Naive thymus-derived CD4-positive, alpha-beta T cell (primary cell): Measurements from ENCODE around the gene LIX1. TPM values are rescaled to one million over a fixed set of nuclear protein-coding genes. Genes with fewer than 3 reads are reported as not detected.

Experiments used
- ATAC-seq: fragments of 150-1000 bp; cut with Tn5 transposase; 2 replicates; pipeline ENCODE4 v1.10.0; 2021; ENCODE audit warnings: mild to moderate bottlenecking, moderate library complexity
- CTCF ChIA-PET: fragments of 350-600 bp; sonication (Branson Sonifier 250); formaldehyde crosslinking; loops from one replicate; lab custom pipeline; 2021; ENCODE audit warnings: antibody characterized with exemption; lab: Charles Lee
- POLR2A ChIA-PET: fragments of 350-600 bp; sonication (Branson Sonifier 250); formaldehyde crosslinking; loops from one replicate; lab custom pipeline; 2021; ENCODE audit warnings: antibody characterized with exemption, inconsistent platforms; lab: Charles Lee
- DNase-seq, 9 donors: peaks; one replicate each; pipeline versions ENCODE4 v3.0.0 to v3.0.0-alpha.2; 2020 to 2022; ENCODE audit warnings: mixed read lengths in 1 of 9
- H3K27ac ChIP-seq: one replicate; pipeline ENCODE4 v1.7.0; 2013; ENCODE audit warnings: mild to moderate bottlenecking, low read depth, low read length, moderate library complexity
- H3K27me3 ChIP-seq, 2 donors: one replicate each; pipeline ENCODE4 v1.7.0; 2013; ENCODE audit warnings: low read length in 2 of 2, mild to moderate bottlenecking in 2 of 2, moderate library complexity in 2 of 2; ENCODE audit not compliant: control insufficient read depth in 2 of 2, insufficient read depth in 2 of 2
- H3K36me3 ChIP-seq, 3 experiments: 1 replicate in 2 of 3; 2 replicates in 1 of 3; pipeline ENCODE4 v1.7.0; 2013; ENCODE audit warnings: low read length in 3 of 3, mild to moderate bottlenecking in 3 of 3, moderate library complexity in 1 of 3; ENCODE audit not compliant: insufficient read depth in 3 of 3, control insufficient read depth in 2 of 3
- H3K4me1 ChIP-seq, 2 donors: one replicate each; pipeline ENCODE4 v1.7.0; 2013; ENCODE audit warnings: low read length in 2 of 2, mild to moderate bottlenecking in 2 of 2, moderate library complexity in 1 of 2; ENCODE audit not compliant: control insufficient read depth in 2 of 2, insufficient read depth in 2 of 2
- H3K4me3 ChIP-seq: 2 replicates; pipeline ENCODE4 v1.7.0; 2013; ENCODE audit warnings: mild to moderate bottlenecking, low read length
- H3K9me3 ChIP-seq, 3 experiments: 1 replicate in 2 of 3; 2 replicates in 1 of 3; pipeline ENCODE4 v1.7.0; 2013; ENCODE audit warnings: low read length in 3 of 3; ENCODE audit not compliant: control insufficient read depth in 2 of 3
- H3K27ac Mint-ChIP-seq, 9 donors: one replicate each; pipeline ENCODE4 v1.8.0; 2020 to 2022; ENCODE audit warnings: mixed read lengths in 9 of 9, mild to moderate bottlenecking in 8 of 9, moderate library complexity in 5 of 9, inconsistent platforms in 2 of 9
- H3K27me3 Mint-ChIP-seq, 5 donors: one replicate each; pipeline ENCODE4 v1.8.0; 2021 to 2022; ENCODE audit warnings: mixed read lengths in 5 of 5, mild to moderate bottlenecking in 1 of 5
- H3K36me3 Mint-ChIP-seq, 5 donors: one replicate each; pipeline ENCODE4 v1.8.0; 2020 to 2022; ENCODE audit warnings: mixed read lengths in 5 of 5, mild to moderate bottlenecking in 3 of 5, inconsistent platforms in 1 of 5
- H3K4me1 Mint-ChIP-seq, 7 donors: one replicate each; pipeline ENCODE4 v1.8.0; 2020 to 2022; ENCODE audit warnings: mixed read lengths in 7 of 7, mild to moderate bottlenecking in 3 of 7, inconsistent platforms in 1 of 7
- H3K4me3 Mint-ChIP-seq, 10 donors: one replicate each; pipeline ENCODE4 v1.8.0; 2020 to 2022; ENCODE audit warnings: mild to moderate bottlenecking in 10 of 10, mixed read lengths in 10 of 10, moderate library complexity in 6 of 10, inconsistent platforms in 2 of 10
- H3K9me3 Mint-ChIP-seq, 11 donors: one replicate each; pipeline ENCODE4 v1.8.0; 2020 to 2022; ENCODE audit warnings: mixed read lengths in 11 of 11, mild to moderate bottlenecking in 4 of 11, inconsistent platforms in 1 of 11, moderate library complexity in 1 of 11
- intact Hi-C, 2 donors: fragments of 100-400 bp; cut with micrococcal nuclease; formaldehyde crosslinking; loops; one replicate each; pipeline ENCODE4 v1.15.1; 2023
- polyA plus RNA-seq, 2 donors: library from polyadenylated mRNA; unstranded; fragments of 300-500 nt; fragmentation: Illumina TruSeq; gene quantifications; one replicate each; pipeline ENCODE4 v1.2.3, GENCODE V29; 2021
- total RNA-seq, 6 experiments: library from RNA in 5 of 6; stranded (reverse) in 5 of 6; gene quantifications; 1 replicate in 5 of 6; 2 replicates in 1 of 6; pipeline ENCODE4 v1.2.3 and lab custom pipeline; 2021 to 2026

Gene LIX1
- total and polyA plus RNA-seq, 7 experiments from 2014 or later: not detected

DNA sequence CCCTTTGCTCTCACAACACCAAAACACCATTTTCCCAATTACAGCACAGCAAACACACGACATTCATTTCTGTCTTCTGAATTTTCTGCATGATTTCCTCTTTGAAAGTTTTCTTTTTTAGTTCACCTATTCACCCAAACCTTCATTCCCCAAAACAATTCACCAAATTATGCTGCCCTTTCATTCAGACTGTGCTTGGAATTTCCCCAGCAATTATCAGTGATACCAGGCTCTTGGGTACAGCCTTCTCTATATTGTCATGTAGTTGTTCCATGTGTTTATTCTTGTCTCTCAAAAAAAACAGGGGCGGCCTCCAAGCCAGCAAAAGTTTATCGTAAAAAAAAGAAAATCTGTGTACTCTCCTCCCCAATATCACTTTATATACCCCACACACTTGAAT lies 9.0 kb upstream of the LIX1 start:
- no peaks in the 10 kb centered on the region for H3K4me1 Mint-ChIP-seq
- no peak overlapping the region for H3K27ac Mint-ChIP-seq
- ChIA-PET CTCF (no interaction called here), POLR2A (no interaction called here)
- Histone ChIP-seq H3K36me3 (no peaks in the 10 kb centered on the region), H3K4me1 (no peaks in the 10 kb centered on the region), H3K4me3 (no peak overlapping the region), H3K9me3 (no peaks in the 10 kb centered on the region), H3K27ac (no peak overlapping the region), H3K27me3 (no peaks in the 10 kb centered on the region)
- peaks cover 0 to 17% (median 2%) of the 10 kb centered on the region in 11 donors for H3K9me3 Mint-ChIP-seq
- no peak overlapping the region for H3K4me3 Mint-ChIP-seq
- H3K27me3 Mint-ChIP-seq: peaks cover 0 to 22% (median 0%) of the 10 kb centered on the region in 5 donors
- intact Hi-C loops: no loop called here
- DNase-seq (no peak), ATAC-seq (no peak)
- peaks cover 0 to 6% (median 2%) of the 10 kb centered on the region in 5 donors for H3K36me3 Mint-ChIP-seq

DNA sequence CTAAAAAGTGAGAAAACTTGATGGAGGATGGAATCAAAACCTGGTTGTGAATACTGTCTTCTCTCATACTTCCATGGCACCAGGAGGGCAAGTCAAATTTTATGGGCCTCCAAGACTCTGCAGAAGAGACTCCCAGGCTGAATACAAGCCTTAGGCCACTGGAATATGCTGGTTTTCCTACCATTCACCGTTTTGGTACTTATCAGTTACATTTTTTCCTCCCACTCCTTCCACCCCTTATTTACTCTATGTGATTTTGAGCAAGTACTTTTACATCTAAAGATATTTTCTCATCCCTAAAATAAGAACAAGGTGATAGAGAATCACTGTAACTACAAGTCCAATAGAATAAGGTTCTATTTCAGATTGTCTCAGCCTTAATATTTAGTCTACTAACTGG lies 8.0 kb upstream of the LIX1 start:
- Histone ChIP-seq H3K36me3 (no peaks in the 10 kb centered on the region), H3K9me3 (no peaks in the 10 kb centered on the region), H3K27ac (no peak overlapping the region), H3K4me1 (no peaks in the 10 kb centered on the region), H3K4me3 (no peak overlapping the region), H3K27me3 (no peaks in the 10 kb centered on the region)
- H3K36me3 Mint-ChIP-seq: peaks cover 0 to 4% (median 0%) of the 10 kb centered on the region in 5 donors
- no peak for ATAC-seq
- ChIA-PET POLR2A (no interaction called here), CTCF (interaction anchor here (0.6 kb wide), 1 partner anchor 399 kb away, joined by 3 read pairs; no protein-coding TSS in a partner anchor)
- no peak overlapping the region for H3K27ac Mint-ChIP-seq
- no peak overlapping the region for H3K4me3 Mint-ChIP-seq
- peaks cover 0 to 16% (median 0%) of the 10 kb centered on the region in 5 donors for H3K27me3 Mint-ChIP-seq
- no peak for DNase-seq
- peaks cover 0 to 8% (median 0%) of the 10 kb centered on the region in 11 donors for H3K9me3 Mint-ChIP-seq
- no peaks in the 10 kb centered on the region for H3K4me1 Mint-ChIP-seq
- intact Hi-C loops: no loop called here

DNA sequence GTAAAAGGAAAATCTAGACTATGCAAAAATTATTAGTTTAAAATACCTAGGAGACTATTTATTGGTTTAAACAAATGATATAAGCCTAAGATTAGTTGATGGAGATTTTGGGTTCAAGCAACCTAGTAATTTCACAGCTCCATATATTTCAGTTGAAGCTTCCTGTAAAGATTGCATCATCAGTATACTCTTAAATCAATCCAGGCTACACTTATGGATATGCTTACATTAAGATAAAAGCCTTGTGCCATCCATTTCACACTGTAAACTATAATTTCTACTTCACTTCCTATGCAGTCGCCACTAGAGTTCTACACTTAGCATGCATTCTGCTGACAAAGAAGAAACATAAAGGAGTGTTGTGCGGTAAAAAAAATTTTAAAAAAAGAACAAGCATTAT lies 7.3 kb upstream of the LIX1 start:
- H3K4me3 ChIP-seq: no peak overlapping the region
- POLR2A ChIA-PET: no interaction called here
- H3K4me1 ChIP-seq: no peaks in the 10 kb centered on the region
- peaks cover 0 to 16% (median 0%) of the 10 kb centered on the region in 5 donors for H3K27me3 Mint-ChIP-seq
- DNase-seq: no peak
- peaks cover 0 to 4% (median 0%) of the 10 kb centered on the region in 11 donors for H3K9me3 Mint-ChIP-seq
- H3K4me3 Mint-ChIP-seq: no peak overlapping the region
- no peak overlapping the region for H3K27ac ChIP-seq
- intact Hi-C loops: no loop called here
- H3K36me3 ChIP-seq: no peaks in the 10 kb centered on the region
- H3K9me3 ChIP-seq: no peaks in the 10 kb centered on the region
- ATAC-seq: no peak
- H3K27me3 ChIP-seq: no peaks in the 10 kb centered on the region
- H3K27ac Mint-ChIP-seq: no peak overlapping the region
- H3K36me3 Mint-ChIP-seq: peaks cover 0 to 4% (median 0%) of the 10 kb centered on the region in 5 donors
- CTCF ChIA-PET: interaction anchor here (1.3 kb wide), 1 partner anchor 12 kb away, joined by 6 read pairs; no protein-coding TSS in a partner anchor
- H3K4me1 Mint-ChIP-seq: no peaks in the 10 kb centered on the region

GRCh38 chr5:97148288-97148687 lies 5.9 kb upstream of the LIX1 start:
- ATAC-seq (no peak), DNase-seq (no peak)
- CTCF ChIA-PET: interaction anchor here (1.7 kb wide), 1 partner anchor 279 kb away, joined by 6 read pairs; no protein-coding TSS in a partner anchor
- Histone ChIP-seq H3K4me1 (no peaks in the 10 kb centered on the region), H3K9me3 (no peaks in the 10 kb centered on the region), H3K27me3 (no peaks in the 10 kb centered on the region), H3K36me3 (no peaks in the 10 kb centered on the region), H3K4me3 (no peak overlapping the region), H3K27ac (no peak overlapping the region)
- POLR2A ChIA-PET: interaction anchor here (0.6 kb wide), 1 partner anchor 1748 kb away, joined by 4 read pairs; no protein-coding TSS in a partner anchor
- H3K27me3 Mint-ChIP-seq: peaks cover 0 to 8% (median 0%) of the 10 kb centered on the region in 5 donors
- peaks cover 0 to 4% (median 0%) of the 10 kb centered on the region in 11 donors for H3K9me3 Mint-ChIP-seq
- H3K36me3 Mint-ChIP-seq: peaks cover 0 to 4% (median 0%) of the 10 kb centered on the region in 5 donors
- intact Hi-C loops: no loop called here
- H3K27ac Mint-ChIP-seq: no peak overlapping the region
- no peak overlapping the region for H3K4me3 Mint-ChIP-seq
- no peaks in the 10 kb centered on the region for H3K4me1 Mint-ChIP-seq

GRCh38 chr5:97143704-97144103 lies 1.3 kb upstream of the LIX1 start:
- Mint-ChIP-seq H3K9me3 (no peaks in the 10 kb centered on the region), H3K4me3 (no peak overlapping the region), H3K27ac (no peak overlapping the region), H3K27me3 (peaks cover 6 to 32% (median 13%) of the 10 kb centered on the region in 5 donors), H3K4me1 (peaks cover 0 to 6% (median 0%) of the 10 kb centered on the region in 7 donors), H3K36me3 (no peaks in the 10 kb centered on the region)
- Histone ChIP-seq H3K4me1 (no peaks in the 10 kb centered on the region), H3K27ac (no peak overlapping the region), H3K4me3 (no peak overlapping the region), H3K36me3 (no peaks in the 10 kb centered on the region), H3K27me3 (no peaks in the 10 kb centered on the region), H3K9me3 (no peaks in the 10 kb centered on the region)
- no peak for ATAC-seq
- CTCF ChIA-PET: no interaction called here
- no peak for DNase-seq
- POLR2A ChIA-PET: no interaction called here
- intact Hi-C loops: loop anchor here in 1 of 2 donors (5.0 kb wide), 1 partner anchor 206 kb away; the partner anchor contains the start of gene LNPEP

DNA sequence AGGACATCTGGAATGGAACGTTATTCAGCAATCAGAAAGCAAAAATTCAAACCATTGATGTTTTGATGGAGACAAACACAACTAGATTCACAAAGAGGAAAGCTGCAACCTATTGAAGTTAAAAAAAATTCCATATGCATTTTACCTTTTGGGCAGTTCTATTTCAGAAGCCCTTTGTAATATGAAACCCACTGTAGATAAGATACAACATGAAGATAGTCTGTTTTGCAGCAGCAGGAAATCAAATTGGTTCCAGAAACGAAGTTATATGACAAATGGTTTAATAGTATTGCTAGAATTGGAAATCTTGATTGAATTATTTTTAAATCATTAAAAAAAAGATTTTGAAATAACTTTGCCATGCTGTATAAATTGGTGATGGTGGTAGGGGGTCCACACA lies 872 bp downstream of the LIX1 start:
- H3K9me3 ChIP-seq: no peaks in the 10 kb centered on the region
- intact Hi-C loops: loop anchor here in 1 of 2 donors (5.0 kb wide), 1 partner anchor 204 kb away; the partner anchor contains the start of gene LNPEP
- ChIA-PET POLR2A (no interaction called here), CTCF (interaction anchor here (0.7 to 2.2 kb wide), 3 partner anchors 208 to 787 kb away, joined by 3 to 18 read pairs (median 4); no protein-coding TSS in a partner anchor)
- H3K27ac ChIP-seq: no peak overlapping the region
- ATAC-seq (no peak), DNase-seq (no peak)
- H3K9me3 Mint-ChIP-seq: no peaks in the 10 kb centered on the region
- no peaks in the 10 kb centered on the region for H3K27me3 ChIP-seq
- H3K27me3 Mint-ChIP-seq: peaks cover 6 to 39% (median 13%) of the 10 kb centered on the region in 5 donors
- H3K36me3 ChIP-seq: no peaks in the 10 kb centered on the region
- H3K4me3 ChIP-seq: no peak overlapping the region
- no peaks in the 10 kb centered on the region for H3K36me3 Mint-ChIP-seq
- peaks cover 0 to 6% (median 0%) of the 10 kb centered on the region in 7 donors for H3K4me1 Mint-ChIP-seq
- no peak overlapping the region for H3K4me3 Mint-ChIP-seq
- H3K27ac Mint-ChIP-seq: no peak overlapping the region
- no peaks in the 10 kb centered on the region for H3K4me1 ChIP-seq

DNA sequence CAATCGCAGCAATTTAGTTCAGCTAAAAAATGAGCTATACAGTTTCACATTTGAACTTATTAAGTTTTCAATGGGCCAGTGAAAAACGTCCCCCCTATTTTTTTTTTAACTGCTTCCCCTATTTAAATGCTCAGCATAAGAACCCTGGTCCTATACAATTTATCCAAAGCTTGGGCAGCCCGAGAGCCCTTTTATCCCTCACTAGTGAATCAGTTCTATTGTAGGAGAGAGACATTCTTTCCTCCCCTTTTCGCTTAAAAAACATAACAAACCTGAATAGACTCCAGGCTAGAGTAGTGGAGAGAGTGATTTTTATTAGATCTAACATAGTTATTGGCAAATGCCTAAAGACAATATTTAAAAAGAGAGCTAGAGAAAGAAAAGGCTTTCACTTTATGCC lies 1.4 kb downstream of the LIX1 start:
- Histone ChIP-seq H3K36me3 (no peaks in the 10 kb centered on the region), H3K4me1 (no peaks in the 10 kb centered on the region), H3K4me3 (no peak overlapping the region), H3K9me3 (no peaks in the 10 kb centered on the region), H3K27me3 (no peaks in the 10 kb centered on the region), H3K27ac (no peak overlapping the region)
- no peak overlapping the region for H3K27ac Mint-ChIP-seq
- H3K36me3 Mint-ChIP-seq: no peaks in the 10 kb centered on the region
- no peak for DNase-seq
- no peak for ATAC-seq
- CTCF ChIA-PET: interaction anchor here (0.7 to 2.2 kb wide), 3 partner anchors 207 to 786 kb away, joined by 3 to 18 read pairs (median 4); no protein-coding TSS in a partner anchor
- H3K27me3 Mint-ChIP-seq: peaks cover 6 to 39% (median 13%) of the 10 kb centered on the region in 5 donors
- peaks cover 0 to 6% (median 0%) of the 10 kb centered on the region in 7 donors for H3K4me1 Mint-ChIP-seq
- intact Hi-C loops: loop anchor here in 1 of 2 donors (5.0 kb wide), 1 partner anchor 204 kb away; the partner anchor contains the start of gene LNPEP
- H3K4me3 Mint-ChIP-seq: no peak overlapping the region
- POLR2A ChIA-PET: no interaction called here
- H3K9me3 Mint-ChIP-seq: no peaks in the 10 kb centered on the region
